ENCODE measurements around the gene LENG8. TPM values are rescaled to one million over a fixed set of nuclear protein-coding genes. Genes with fewer than 3 reads are reported as not detected.

Gene LENG8
- total RNA-seq, 1 experiment from 2014 or later, result 196 TPM

DNA sequence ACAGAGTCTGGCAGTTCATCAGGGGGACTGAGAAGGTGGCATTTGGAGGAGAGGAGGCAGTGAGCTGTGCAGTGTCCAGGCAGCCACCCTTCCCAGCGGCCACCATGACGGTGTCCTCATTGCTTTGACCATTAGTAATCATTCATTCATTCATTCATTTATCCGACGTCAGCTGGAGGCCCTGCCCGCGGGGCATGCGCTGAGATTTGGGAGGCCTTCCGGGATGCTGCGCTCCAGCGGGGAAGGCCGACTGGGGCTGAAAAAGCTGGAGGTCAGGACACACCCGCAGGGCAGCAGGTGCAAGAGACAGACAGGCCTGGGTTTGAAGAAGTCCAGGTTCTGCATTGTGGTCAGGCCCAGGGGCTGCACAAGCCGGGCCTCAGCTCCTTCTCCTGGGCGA, 24.8 kb upstream of the LENG8 start:
- Histone ChIP-seq H3K27ac (ENCODE audit: low read depth, low read length) (no peak overlapping the region), H3K9me2 (ENCODE audit: insufficient read depth) (no peaks in the 10 kb centered on the region), H3K36me3 (ENCODE audit: control insufficient read depth in 1 of 2, insufficient read depth in 2 of 2, low read length in 2 of 2) (no peaks in the 10 kb centered on the region), H3K9me3 (ENCODE audit: control insufficient read depth in 1 of 2, insufficient read depth in 1 of 2, low read depth in 1 of 2, low read length in 2 of 2) (no peaks in the 10 kb centered on the region), H3K4me3 (replicated peaks in 1 of 2; ENCODE audit: low read depth in 1 of 2, low read length in 2 of 2) (no peak overlapping the region), H3K79me2 (ENCODE audit: insufficient read depth, low read length) (no peaks in the 10 kb centered on the region), H3K4me2 (ENCODE audit: low read length) (no peak overlapping the region), H3K4me1 (ENCODE audit: control insufficient read depth in 1 of 2, insufficient read depth in 2 of 2, low read length in 2 of 2) (peaks cover 0 to 8% of the 10 kb centered on the region in 2 experiments; a peak in 1 of 4 replicates), H2AFZ (ENCODE audit: low read depth, low read length, poor library complexity, severe bottlenecking) (no peak overlapping the region), H3K9ac (ENCODE audit: low read length) (no peak overlapping the region), H3K27me3 (ENCODE audit: insufficient read depth, low read length) (no peaks in the 10 kb centered on the region), H4K20me1 (ENCODE audit: insufficient read depth) (no peaks in the 10 kb centered on the region)
- DNase-seq (ENCODE audit: low read depth, low spot score) (no peak), ATAC-seq (no peak)
- TF ChIP-seq CBX3 (IDR thresholded peaks at IDR 0.05; ENCODE audit: low read depth) (no peak), ZNF274 (IDR thresholded peaks at IDR 0.05; ENCODE audit: low read depth, low read length) (no peak), YY1 (IDR thresholded peaks at IDR 0.05; ENCODE audit: extremely low read depth, insufficient replicate concordance, low read depth, low read length) (no peak), SRF (IDR thresholded peaks at IDR 0.05; ENCODE audit: low read depth) (no peak), SIN3A (IDR thresholded peaks at IDR 0.05; ENCODE audit: low read depth) (no peak), TCF7L2 (IDR thresholded peaks at IDR 0.05; ENCODE audit: borderline replicate concordance, extremely low read depth, insufficient read depth, insufficient read length) (no peak), FOSL1 (IDR thresholded peaks at IDR 0.05; ENCODE audit: low read depth) (no peak), CEBPB (IDR thresholded peaks at IDR 0.05; ENCODE audit: low read depth) (no peak), EZH2 (IDR thresholded peaks at IDR 0.05) (no peak), ELF1 (IDR thresholded peaks at IDR 0.05; ENCODE audit: borderline replicate concordance, low read depth) (no peak), RAD21 (IDR thresholded peaks at IDR 0.05; ENCODE audit: low read depth) (no peak), EGR1 (IDR thresholded peaks at IDR 0.05; ENCODE audit: low read depth) (no peak)
- TF ChIP-seq, protein P1, sequence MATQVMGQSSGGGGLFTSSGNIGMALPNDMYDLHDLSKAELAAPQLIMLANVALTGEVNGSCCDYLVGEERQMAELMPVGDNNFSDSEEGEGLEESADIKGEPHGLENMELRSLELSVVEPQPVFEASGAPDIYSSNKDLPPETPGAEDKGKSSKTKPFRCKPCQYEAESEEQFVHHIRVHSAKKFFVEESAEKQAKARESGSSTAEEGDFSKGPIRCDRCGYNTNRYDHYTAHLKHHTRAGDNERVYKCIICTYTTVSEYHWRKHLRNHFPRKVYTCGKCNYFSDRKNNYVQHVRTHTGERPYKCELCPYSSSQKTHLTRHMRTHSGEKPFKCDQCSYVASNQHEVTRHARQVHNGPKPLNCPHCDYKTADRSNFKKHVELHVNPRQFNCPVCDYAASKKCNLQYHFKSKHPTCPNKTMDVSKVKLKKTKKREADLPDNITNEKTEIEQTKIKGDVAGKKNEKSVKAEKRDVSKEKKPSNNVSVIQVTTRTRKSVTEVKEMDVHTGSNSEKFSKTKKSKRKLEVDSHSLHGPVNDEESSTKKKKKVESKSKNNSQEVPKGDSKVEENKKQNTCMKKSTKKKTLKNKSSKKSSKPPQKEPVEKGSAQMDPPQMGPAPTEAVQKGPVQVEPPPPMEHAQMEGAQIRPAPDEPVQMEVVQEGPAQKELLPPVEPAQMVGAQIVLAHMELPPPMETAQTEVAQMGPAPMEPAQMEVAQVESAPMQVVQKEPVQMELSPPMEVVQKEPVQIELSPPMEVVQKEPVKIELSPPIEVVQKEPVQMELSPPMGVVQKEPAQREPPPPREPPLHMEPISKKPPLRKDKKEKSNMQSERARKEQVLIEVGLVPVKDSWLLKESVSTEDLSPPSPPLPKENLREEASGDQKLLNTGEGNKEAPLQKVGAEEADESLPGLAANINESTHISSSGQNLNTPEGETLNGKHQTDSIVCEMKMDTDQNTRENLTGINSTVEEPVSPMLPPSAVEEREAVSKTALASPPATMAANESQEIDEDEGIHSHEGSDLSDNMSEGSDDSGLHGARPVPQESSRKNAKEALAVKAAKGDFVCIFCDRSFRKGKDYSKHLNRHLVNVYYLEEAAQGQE (IDR thresholded peaks at IDR 0.05; ENCODE audit: low read depth), result no peak
- TF ChIP-seq, protein P2, sequence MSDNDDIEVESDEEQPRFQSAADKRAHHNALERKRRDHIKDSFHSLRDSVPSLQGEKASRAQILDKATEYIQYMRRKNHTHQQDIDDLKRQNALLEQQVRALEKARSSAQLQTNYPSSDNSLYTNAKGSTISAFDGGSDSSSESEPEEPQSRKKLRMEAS (IDR thresholded peaks at IDR 0.05), result no peak
- TF ChIP-seq, protein P3, sequence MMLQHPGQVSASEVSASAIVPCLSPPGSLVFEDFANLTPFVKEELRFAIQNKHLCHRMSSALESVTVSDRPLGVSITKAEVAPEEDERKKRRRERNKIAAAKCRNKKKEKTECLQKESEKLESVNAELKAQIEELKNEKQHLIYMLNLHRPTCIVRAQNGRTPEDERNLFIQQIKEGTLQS (IDR thresholded peaks at IDR 0.05), result no peak
- TF ChIP-seq, protein P4, sequence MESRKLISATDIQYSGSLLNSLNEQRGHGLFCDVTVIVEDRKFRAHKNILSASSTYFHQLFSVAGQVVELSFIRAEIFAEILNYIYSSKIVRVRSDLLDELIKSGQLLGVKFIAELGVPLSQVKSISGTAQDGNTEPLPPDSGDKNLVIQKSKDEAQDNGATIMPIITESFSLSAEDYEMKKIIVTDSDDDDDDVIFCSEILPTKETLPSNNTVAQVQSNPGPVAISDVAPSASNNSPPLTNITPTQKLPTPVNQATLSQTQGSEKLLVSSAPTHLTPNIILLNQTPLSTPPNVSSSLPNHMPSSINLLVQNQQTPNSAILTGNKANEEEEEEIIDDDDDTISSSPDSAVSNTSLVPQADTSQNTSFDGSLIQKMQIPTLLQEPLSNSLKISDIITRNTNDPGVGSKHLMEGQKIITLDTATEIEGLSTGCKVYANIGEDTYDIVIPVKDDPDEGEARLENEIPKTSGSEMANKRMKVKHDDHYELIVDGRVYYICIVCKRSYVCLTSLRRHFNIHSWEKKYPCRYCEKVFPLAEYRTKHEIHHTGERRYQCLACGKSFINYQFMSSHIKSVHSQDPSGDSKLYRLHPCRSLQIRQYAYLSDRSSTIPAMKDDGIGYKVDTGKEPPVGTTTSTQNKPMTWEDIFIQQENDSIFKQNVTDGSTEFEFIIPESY (IDR thresholded peaks at IDR 0.05; ENCODE audit: extremely low read depth, insufficient replicate concordance, low read length), result no peak
- TF ChIP-seq, protein P5, sequence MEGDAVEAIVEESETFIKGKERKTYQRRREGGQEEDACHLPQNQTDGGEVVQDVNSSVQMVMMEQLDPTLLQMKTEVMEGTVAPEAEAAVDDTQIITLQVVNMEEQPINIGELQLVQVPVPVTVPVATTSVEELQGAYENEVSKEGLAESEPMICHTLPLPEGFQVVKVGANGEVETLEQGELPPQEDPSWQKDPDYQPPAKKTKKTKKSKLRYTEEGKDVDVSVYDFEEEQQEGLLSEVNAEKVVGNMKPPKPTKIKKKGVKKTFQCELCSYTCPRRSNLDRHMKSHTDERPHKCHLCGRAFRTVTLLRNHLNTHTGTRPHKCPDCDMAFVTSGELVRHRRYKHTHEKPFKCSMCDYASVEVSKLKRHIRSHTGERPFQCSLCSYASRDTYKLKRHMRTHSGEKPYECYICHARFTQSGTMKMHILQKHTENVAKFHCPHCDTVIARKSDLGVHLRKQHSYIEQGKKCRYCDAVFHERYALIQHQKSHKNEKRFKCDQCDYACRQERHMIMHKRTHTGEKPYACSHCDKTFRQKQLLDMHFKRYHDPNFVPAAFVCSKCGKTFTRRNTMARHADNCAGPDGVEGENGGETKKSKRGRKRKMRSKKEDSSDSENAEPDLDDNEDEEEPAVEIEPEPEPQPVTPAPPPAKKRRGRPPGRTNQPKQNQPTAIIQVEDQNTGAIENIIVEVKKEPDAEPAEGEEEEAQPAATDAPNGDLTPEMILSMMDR (IDR thresholded peaks at IDR 0.05 in 2 of 3, conservative IDR thresholded peaks at IDR 0.05 in 1 of 3; ENCODE audit: borderline replicate concordance in 1 of 3, insufficient read depth in 1 of 3, low read depth in 2 of 3, low read length in 2 of 3), result no peak
- intact Hi-C loops (cut with micrococcal nuclease), result no loop called here
- ChIA-PET POLR2A (no interaction called here), CTCF (interaction anchor here (1.3 kb wide), 1 partner anchor 16 kb away, joined by 5 read pairs; no protein-coding TSS in a partner anchor), RAD21 (ENCODE audit: low non-redundant PET in 1 of 2, low total read pairs in 2 of 2, uncharacterized antibody in 2 of 2, unreplicated experiment in 2 of 2) (no interaction called here)
- BruUV-seq (replicated peaks), result no TSS peak

Measured in HCT116 (cell line).